Upper lobe of right lung (tissue), 1 donor: ENCODE results near the gene GRPEL2. TPM values are rescaled to one million over a fixed set of nuclear protein-coding genes. Genes with fewer than 3 reads are reported as not detected.

Experiments
- ATAC-seq: fragments of 200-7000 bp; cut with Tn5 transposase; one replicate; pipeline ENCODE4 v1.9.1; 2020; ENCODE audit warnings: mild to moderate bottlenecking, moderate library complexity
- DNase-seq: peaks from one replicate; pipeline ENCODE4 v3.0.0-alpha.2; 2020
- H3K27ac ChIP-seq: fragments of 200-600 bp; one replicate; pipeline ENCODE4 v1.8.0; 2022
- H3K27me3 ChIP-seq: fragments of 200-600 bp; one replicate; pipeline ENCODE4 v1.8.0; 2022; ENCODE audit warnings: mild to moderate bottlenecking
- H3K36me3 ChIP-seq: fragments of 200-600 bp; one replicate; pipeline ENCODE4 v1.8.0; 2022
- H3K4me1 ChIP-seq: fragments of 200-600 bp; one replicate; pipeline ENCODE4 v1.8.0; 2022
- H3K4me3 ChIP-seq: fragments of 200-600 bp; one replicate; pipeline ENCODE4 v1.8.0; 2022; ENCODE audit warnings: mild to moderate bottlenecking
- H3K9me3 ChIP-seq: fragments of 200-600 bp; one replicate; pipeline ENCODE4 v1.8.0; 2022
- intact Hi-C: fragments of 100-400 bp; cut with DNase I; formaldehyde crosslinking; loops from one replicate; pipeline ENCODE4 v1.11.0; 2022
- total RNA-seq: library from RNA; stranded (reverse); fragmentation: NEBNext Ultra II Directional; extraction: Animal tissue kit (Norgen Biotek cat#: 25700); gene quantifications from one replicate; pipeline ENCODE4 v1.2.1, GENCODE V29; 2021
- TF ChIP-seq, protein P1 (sequence below): fragments of 200-600 bp; IDR thresholded peaks from one replicate; pipeline ENCODE4 v1.8.0; 2022; ENCODE audit warnings: antibody characterized with exemption
- donor health status: DM: no; HTN: yes; CAD: no; lungs with severe emphysema.

GRPEL2 gene
- total RNA-seq, 1 donor from 2014 or later = 23.9 TPM

DNA sequence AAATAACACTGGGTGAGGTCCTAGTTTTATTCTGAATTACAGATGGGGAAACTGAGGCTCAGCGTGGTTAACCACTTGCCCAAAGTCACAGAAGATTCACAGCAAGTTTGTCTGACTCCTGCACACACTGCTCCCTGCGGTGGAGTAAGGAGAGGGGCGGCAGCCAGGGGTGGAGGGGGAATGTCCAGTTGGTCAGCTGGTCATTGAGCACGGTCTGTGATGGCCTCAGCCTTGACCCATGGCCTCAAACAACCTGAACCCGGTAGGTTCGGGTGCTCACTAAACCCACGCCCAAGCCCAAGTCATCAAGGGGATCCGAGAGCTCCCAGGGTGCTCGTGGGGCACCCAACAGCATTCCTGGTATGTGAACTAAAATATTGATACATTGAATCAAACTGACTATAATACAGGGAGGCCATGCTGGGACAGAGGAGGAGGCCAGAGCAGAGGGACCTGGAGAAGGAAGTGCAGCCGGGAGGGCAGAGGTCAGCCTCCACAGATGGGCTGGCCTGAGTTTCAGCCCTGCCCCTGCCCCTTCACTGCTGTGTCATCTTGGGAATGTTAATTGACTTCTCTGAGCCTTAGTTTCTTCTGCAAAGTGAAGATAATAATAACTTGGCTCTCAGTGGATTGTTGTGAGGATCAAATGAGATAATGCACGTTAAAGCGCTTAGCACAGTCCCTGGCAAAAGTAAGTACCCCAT, 37.4 kb downstream of the GRPEL2 start:
- TF ChIP-seq, protein P1, sequence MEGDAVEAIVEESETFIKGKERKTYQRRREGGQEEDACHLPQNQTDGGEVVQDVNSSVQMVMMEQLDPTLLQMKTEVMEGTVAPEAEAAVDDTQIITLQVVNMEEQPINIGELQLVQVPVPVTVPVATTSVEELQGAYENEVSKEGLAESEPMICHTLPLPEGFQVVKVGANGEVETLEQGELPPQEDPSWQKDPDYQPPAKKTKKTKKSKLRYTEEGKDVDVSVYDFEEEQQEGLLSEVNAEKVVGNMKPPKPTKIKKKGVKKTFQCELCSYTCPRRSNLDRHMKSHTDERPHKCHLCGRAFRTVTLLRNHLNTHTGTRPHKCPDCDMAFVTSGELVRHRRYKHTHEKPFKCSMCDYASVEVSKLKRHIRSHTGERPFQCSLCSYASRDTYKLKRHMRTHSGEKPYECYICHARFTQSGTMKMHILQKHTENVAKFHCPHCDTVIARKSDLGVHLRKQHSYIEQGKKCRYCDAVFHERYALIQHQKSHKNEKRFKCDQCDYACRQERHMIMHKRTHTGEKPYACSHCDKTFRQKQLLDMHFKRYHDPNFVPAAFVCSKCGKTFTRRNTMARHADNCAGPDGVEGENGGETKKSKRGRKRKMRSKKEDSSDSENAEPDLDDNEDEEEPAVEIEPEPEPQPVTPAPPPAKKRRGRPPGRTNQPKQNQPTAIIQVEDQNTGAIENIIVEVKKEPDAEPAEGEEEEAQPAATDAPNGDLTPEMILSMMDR = no peak
- H3K27me3 ChIP-seq = no peaks in the 10 kb centered on the region
- H3K27ac ChIP-seq = peak overlapping the region; percentile 58
- DNase-seq (peak; percentile 34), ATAC-seq (no peak)
- H3K9me3 ChIP-seq = no peaks in the 10 kb centered on the region
- intact Hi-C loops = loop anchor here (5.0 kb wide), 1 partner anchor 50 kb away; no protein-coding TSS in a partner anchor
- no peak overlapping the region for H3K4me3 ChIP-seq
- no peaks in the 10 kb centered on the region for H3K36me3 ChIP-seq
- H3K4me1 ChIP-seq = peaks cover 42% of the 10 kb centered on the region

DNA sequence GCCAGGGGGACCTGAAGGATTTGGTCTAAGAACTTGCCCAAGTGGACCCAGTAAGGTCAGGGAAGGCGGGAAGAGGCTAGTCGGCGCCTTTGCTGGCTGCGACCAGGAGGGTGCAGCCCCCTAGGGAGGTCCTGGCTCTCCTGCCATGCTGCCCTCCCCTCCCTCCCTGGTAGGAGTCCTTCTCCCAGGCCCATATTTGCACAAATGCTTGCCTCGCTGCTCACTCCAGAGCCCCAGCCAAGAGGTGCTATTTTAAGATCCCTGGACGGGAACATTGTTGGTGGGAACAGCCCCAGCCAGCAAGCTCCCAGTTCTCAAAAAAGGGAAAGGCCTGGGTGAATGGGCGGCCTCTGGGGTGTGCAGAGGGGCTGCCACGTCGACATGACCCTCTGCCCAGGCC, 38.1 kb downstream of the GRPEL2 start:
- Histone ChIP-seq H3K4me3 (no peak overlapping the region), H3K27ac (peak overlapping the region; percentile 58), H3K27me3 (no peaks in the 10 kb centered on the region), H3K4me1 (peaks cover 45% of the 10 kb centered on the region), H3K9me3 (no peaks in the 10 kb centered on the region), H3K36me3 (no peaks in the 10 kb centered on the region)
- TF ChIP-seq, protein P1 = no peak
- ATAC-seq = peak; percentile 22
- intact Hi-C loops = loop anchor here (5.0 kb wide), 1 partner anchor 49 kb away; no protein-coding TSS in a partner anchor
- peak; percentile 63 for DNase-seq

DNA sequence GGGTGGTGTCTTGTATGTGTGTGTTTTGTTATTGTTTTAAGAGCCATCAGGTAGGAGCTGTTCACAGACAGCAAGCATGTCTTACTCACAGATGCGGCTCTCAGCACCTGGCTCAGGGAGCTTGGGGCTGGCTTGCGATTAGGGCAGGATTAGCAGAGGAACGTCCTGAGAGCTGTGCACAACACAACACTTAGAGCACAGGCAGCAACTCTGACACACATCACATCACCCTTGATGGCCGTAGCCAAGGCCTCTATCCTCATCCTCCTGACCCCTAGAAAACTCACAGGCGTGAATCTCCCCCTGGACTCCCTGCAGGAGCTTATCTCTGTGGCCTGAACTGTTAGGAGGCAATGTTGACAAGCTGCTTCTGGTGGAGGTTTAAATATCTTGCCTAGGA, 40.9 kb downstream of the GRPEL2 start:
- DNase-seq (peak; percentile 19), ATAC-seq (no peak)
- peak overlapping the region; percentile 67 for H3K27ac ChIP-seq
- peaks cover 48% of the 10 kb centered on the region for H3K4me1 ChIP-seq
- no peaks in the 10 kb centered on the region for H3K9me3 ChIP-seq
- H3K36me3 ChIP-seq = no peaks in the 10 kb centered on the region
- no peaks in the 10 kb centered on the region for H3K27me3 ChIP-seq
- TF ChIP-seq, protein P1 = no peak
- H3K4me3 ChIP-seq = no peak overlapping the region
- intact Hi-C loops = no loop called here

DNA sequence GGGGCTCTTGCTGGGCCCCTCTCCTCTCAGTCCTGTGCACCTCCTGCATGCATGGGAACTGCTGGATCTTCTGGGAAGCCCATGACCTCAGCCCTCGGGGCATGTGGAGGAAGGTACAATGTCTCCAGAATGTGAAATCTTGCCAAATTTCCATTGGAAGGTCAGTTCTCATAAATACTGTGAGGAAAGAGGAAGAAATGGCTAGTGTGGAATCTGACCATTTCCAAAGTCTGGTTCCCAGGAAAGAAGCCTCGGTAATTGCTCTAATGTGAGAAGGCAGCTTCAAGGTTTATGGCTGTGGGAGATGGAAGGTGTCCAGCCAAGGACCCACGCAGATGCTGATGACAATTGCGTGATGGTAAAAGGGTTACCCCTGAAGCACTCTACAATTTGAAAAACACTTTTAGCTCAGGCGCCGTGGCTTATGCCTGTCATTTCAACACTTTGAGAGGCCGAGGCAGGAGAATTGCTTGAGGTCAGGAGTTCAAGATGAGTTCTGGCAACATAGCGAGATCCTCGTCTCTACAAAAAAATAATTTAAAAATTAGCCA, 41.9 kb downstream of the GRPEL2 start:
- H3K4me3 ChIP-seq = no peak overlapping the region
- H3K27me3 ChIP-seq = no peaks in the 10 kb centered on the region
- H3K36me3 ChIP-seq = no peaks in the 10 kb centered on the region
- H3K27ac ChIP-seq = peak overlapping the region; percentile 67
- no peak for ATAC-seq
- TF ChIP-seq, protein P1 = no peak
- peak; percentile 11 for DNase-seq
- H3K9me3 ChIP-seq = no peaks in the 10 kb centered on the region
- peaks cover 40% of the 10 kb centered on the region for H3K4me1 ChIP-seq
- intact Hi-C loops = no loop called here

DNA sequence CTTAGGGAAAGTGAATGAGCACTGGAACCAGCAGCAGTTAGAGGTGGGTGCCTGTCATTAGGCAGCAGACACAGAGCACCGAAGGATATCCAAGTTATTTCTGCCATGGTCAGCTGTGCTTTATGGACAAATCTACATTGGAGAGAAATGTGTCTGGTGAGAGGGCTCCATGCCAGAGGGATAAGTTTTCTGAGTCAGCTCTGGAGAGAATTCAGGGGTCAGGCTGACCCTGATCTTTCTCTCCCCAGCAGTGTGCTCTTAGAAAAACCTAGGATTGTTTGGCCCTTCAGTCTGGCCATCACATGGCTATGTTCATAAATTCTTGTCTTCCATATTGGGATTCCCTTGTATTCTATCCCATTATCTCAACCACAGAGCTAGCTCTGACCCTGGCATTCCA, 42.7 kb downstream of the GRPEL2 start:
- H3K27ac ChIP-seq = peak overlapping the region; percentile 67
- intact Hi-C loops = no loop called here
- H3K4me1 ChIP-seq = peaks cover 32% of the 10 kb centered on the region
- H3K27me3 ChIP-seq = no peaks in the 10 kb centered on the region
- no peak for DNase-seq
- no peaks in the 10 kb centered on the region for H3K9me3 ChIP-seq
- ATAC-seq = no peak
- TF ChIP-seq, protein P1 = no peak
- H3K4me3 ChIP-seq = no peak overlapping the region
- H3K36me3 ChIP-seq = no peaks in the 10 kb centered on the region
